NCI-H146 treated with DMSO at 0.1 percent for 48 hours (cell line): Measurements from ENCODE around the gene PRIMPOL.
A peak's percentile ranks its signal among the peaks of the same experiment; 100 is the strongest.
"Not testable (repeated sequence)": the region's sequence is repeated elsewhere in the genome, so short reads cannot be mapped to it uniquely, and the experiment has no call there.

ENCODE experiments used
- DNase-seq: peaks from one replicate; lab custom pipeline; 2025; ENCODE audit not compliant: unreplicated experiment; lab: John Stamatoyannopoulos, UW

Gene PRIMPOL

DNA sequence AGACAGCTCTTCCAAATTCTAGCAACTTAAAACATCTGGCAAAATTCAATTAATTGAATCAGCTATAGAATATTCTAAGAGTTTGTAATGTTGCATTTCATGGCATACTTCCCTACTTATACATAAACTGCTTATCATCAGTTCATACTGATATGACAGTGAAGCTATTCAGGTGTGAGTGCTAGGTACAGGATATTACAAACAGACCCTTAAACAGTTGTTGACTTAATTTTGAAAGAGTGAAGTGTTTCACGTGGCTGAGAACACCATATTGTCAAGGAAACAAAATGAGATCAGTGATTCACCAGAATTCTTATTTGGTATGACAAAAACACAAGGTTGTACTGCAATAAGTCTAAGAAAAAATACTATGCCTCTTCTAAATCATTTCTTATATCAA lies 56.9 kb downstream of the PRIMPOL start:
- no peak for DNase-seq

DNA sequence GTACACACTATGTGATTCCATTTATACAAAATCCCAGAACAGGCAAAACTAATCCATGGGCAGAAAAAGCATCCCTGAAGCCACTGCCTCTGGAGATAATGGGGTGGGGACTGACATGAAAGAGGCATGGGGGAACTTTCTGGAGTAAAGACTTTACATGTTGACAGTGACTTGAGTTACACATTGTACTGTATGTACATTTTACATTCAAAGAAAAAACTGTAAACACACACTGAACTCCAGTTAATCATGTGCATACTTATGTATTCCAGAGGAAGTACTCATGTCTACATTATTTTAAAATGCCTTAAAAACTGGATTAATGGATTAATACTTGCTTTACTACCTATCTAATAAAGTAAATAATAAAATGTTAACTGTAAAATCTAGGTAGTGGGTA lies 62.8 kb downstream of the PRIMPOL start:
- no peak for DNase-seq

DNA sequence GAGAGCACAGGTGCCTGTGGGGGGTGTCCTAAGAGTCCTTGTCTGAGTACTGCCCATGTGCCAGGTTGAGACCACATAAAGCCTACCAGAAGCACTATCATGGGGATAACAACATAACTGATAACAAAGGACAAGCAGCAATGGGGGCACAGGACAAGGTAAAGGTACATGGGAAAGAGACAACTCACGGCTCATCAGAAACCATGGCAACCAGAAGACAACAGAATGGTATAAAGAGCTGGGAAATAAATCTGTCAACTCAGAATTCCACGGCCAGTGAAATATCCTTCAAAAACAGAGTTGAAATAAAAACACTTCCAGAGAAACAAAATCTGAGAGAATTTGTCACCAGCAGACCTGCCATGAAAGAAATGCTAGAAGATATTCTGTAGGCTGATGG lies 64.3 kb downstream of the PRIMPOL start:
- no peak for DNase-seq

DNA sequence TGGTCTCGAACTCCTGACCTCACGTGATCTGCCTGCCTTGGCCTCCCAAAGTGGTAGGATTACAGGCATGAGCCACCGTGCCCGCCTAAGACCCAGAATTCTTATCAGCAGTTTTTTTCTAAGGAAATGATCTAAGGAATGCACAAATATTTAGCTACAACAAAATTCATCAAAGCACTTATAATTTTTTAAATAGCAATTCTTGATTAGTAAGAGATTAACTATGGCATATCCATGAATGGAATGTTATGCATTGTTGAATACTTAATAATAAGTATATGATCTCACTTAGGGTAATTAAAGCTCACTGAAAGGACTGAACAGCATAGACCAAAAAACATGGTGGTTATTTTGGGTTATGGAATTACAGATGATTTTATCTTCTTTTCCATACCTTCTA lies 66.0 kb downstream of the PRIMPOL start:
- DNase-seq: no peak

DNA sequence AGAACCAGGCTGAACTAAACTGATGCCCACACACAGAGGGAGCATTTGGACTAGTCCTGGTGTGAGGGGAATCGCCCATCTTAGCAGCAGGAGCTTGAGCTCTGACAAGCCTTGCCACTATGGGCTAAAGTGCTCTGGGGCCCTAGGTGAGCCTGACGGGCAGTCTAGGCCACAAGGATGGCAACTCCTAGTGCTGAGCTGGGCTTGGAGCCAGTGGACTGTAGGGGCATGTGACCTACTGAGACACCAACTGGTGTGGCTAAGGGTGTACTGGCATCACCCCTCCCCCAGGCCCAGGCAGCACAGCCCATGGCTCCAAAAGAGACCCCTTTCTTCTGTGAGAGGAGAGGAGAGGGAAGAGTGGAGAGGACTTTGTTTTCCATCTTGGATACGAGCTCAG lies 69.9 kb downstream of the PRIMPOL start:
- no peak for DNase-seq

DNA sequence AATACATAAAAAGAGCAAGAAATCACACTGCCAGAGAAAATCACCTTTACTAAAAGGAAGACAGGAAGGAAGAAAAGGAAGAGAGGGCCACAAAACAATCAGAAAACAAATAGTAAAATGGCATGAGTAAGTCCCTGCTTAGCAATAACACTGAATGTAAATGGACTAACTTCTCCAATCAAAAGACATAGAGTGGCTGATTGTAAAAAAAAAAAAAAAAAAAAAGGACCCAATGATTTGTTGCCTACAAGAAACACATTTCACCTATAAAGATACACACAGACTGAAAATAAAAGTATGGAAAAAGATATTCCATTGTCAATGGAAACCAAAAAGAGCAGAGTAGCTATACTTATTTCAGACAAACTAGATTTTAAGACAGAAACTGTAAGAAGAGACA lies 71.7 kb downstream of the PRIMPOL start:
- no peak for DNase-seq

DNA sequence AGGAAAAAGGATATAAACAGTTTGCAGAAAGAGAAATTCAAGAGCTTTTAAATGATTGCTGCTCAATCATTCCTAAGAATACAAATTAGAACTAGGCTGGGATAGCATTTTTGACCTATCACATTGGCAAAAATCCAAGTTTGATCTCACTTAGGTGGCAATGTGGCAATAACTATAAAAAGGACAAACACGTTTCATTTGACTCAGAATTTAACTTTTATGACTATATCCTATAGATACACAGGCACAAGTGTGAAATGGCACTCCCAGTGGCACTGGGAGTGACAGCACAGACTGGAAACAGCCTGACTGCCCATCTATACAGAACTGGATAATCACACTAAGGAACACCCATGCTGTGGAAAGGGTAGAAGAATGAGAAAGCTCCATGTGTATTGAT lies 73.3 kb downstream of the PRIMPOL start:
- no peak for DNase-seq

DNA sequence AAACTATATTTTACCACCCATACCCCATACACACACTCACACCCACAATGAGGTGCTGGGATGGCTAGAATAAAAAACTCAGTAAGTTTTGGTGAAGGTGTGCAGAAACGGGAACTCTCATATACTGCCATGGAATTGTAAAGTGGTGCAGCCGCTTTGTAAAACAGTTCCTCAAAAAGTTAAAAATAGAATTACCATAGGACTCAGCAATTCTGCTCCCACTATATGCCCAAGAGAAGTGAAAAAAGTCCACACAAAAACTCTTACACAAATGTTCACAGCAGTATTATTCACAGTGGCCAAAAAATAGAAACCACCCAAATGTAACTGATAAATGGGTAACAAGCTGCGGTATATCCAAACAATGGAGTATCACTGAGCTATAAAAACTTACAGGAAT lies 77.9 kb downstream of the PRIMPOL start:
- no peak for DNase-seq

DNA sequence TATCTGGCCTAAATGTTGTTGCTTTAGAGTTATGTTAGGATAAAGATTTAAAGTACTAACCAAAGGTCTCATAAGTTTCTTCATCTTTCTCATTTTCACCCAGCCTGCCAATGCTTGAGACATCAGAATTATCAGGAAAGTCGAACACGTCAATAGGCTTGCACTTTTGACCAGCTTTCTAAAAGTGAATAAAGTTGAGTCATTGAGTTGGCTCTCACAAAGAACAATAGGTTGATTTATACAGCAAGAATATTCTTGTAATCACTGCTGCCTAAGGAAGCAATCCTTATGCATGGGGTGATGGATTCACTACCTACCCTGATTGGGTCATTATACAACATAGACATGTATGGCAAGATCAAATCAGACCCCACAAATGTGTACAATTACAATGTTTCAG lies 79.3 kb downstream of the PRIMPOL start:
- no peak for DNase-seq

DNA sequence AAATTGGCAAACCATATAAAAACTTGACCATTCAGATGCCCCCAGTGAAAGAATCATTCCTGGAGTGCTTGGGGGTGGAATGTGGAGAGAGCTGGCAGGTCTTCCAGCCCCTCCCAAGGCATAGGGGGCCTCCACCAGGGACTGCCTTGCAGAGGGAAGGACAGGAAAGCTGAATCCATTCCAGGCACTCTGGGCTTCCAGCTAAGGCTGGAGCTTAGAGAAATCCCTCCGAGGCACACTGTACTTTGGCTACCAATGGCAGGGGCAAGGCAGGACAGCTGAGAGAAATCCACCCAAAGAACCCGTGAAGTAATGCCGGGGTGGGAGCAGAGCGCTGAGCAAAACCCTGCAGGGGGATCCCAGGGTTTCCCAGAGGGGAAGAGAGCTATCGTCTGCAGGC lies 80.4 kb downstream of the PRIMPOL start:
- DNase-seq: no peak

DNA sequence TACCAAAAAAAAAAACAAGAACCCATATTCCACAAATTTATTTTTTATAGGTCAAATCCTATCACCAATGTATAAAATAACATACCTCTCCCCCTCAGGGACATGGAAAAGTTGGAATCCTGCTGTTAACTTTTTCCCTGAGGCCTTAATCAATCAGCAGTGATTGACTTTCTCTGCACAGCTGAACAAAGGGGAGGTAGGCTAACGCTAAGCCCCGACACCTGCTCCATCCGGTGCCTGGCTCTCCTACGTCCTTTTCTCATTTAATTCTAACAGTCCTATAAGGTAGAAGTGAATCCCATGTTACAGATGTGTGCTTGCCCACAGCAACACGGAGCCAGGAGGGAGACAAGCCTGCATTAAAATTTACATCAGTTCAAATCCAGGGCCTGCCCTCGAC lies 81.5 kb downstream of the PRIMPOL start:
- no peak for DNase-seq

DNA sequence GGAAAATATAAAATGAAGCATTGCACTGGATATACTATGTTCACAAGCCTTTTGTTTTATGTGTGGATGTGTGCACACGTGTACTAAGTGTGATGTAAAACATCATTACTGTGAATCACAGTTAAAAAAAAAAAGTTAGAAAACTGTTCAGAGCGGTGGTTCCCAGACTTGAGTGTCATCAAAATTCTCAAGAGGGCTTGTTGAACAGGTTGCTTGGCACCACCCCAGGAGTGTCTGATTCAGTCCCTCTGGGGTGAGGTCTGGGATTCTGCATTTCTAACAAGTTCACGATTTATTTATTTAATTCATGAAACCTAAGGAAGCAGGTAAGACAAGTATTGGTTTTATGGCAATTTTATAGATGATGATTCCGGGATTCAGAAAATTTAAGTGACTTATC lies 82.6 kb downstream of the PRIMPOL start:
- DNase-seq: no peak

DNA sequence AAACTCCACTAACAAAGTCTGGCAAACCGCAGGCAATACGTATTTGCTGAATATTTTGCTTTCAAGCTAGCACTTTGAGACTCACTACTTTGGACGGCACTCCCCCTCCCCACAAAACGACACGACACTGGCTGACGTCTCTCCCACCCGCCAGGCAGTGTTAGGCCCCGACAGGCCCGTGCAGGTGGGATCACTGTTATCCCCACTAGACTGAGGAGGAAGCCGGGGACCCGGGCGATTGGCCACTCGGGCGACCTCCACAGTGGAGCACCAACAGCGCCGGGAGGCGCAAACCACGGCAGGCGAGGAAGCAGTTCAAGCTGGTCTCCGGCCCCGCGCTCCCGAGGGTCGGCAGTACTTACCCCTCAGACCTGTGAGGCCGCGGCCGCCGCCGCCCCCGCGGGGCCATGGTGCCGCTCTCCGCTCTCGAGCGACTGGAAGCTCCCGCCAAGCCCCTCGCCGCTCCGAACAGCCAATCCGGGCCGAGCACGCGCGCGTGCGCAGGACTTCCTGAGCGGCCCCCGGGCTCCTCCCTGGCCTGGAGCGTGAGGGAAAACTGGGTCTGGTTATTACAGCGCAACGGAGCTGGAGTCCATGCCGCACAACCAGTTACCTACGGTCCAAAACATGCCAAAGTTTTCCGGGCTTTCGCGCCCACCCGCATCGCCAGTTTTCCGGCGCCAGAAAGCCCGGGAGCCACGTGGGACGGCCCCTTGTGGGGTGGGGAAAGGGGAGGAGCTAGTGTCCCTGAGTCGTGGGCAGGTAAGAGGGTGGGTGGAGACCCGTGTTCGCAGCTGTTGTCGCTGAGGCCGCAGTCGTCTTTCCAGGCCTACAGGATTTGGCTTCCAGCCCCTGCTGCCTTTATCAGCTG lies 84.4 kb downstream of the PRIMPOL start, which contains the start of gene CENPU:
CENPU (minus strand) TSS at position 443 of the 871 bp plus-strand sequence; CDS start at position 409, 34 bp downstream.
- peak; percentile 89 for DNase-seq

DNA sequence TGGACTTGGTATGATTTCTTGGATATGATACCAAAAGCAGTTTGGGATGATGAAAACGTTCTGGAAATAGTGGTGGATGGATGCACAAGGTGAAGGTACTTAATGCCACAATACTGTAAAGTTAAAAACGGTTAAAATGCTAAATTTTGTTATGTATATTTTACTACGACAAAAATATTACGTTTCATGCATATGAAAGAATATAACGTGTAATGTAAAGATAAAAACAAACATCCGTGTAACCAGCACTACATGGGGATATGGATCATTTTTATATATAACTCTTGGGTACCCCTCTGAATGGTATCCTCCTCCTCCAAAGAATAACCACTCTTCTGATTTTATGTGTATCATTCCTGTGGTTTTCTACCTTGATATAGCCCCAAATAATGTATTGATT lies 85.2 kb downstream of the PRIMPOL start:
- no peak for DNase-seq

DNA sequence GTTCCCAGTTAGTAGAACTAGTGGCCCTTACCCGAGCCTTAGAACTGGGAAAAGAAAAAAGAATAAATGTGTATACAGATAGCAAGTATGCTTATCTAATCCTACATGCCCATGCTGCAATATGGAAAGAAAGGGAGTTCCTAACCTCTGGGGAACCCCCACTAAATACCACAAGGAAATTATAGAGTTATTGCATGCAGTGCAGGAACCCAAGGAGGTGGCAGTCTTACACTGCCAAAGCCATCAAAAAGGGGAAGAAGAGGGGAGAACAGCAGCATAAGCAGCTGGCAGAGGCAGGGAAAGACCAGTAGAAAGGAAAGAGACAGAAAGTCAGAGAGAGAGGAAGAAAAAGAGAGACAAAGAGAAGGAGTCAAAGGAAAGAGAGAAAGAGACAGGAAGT lies 90.0 kb downstream of the PRIMPOL start:
- not testable (repeated sequence) for DNase-seq

DNA sequence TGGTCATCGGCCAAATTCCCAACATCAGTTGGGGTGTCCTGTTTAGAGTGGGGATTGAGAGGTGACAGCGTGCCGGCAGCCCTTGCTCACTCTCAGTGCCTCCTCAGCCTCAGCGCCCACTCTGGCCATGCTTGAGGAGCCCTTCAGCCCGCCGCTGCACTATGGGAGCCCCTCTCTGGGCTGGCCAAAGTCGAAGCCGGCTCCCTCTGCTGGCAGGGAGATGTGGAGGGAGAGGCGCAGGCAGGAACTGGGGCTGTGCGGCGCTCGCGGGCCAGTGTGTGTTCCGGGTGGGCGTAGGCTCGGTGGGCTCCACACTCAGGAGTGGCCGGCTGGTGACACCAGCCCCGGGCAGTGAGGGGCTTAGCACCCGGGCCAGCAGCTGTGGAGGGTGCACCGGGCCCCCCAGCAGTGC lies 91.4 kb downstream of the PRIMPOL start:
- no peak for DNase-seq

DNA sequence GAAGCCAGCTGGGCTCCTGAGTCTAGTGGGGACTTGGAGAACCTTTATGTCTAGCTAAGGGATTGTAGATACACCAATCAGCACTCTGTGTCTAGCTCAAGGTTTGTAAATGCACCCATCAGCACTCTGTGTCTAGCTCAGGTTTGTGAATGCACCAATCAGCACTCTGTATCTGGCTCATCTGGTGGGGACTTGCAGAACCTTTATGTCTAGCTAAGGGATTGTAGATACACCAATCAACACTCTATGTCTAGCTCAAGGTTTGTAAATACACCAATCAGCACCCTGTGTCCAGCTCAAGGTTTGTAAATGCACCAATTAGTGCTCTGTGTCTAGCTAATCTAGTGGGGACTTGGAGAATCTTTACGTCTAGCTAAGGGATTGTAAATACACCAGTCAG lies 92.1 kb downstream of the PRIMPOL start:
- DNase-seq: not testable (repeated sequence)

DNA sequence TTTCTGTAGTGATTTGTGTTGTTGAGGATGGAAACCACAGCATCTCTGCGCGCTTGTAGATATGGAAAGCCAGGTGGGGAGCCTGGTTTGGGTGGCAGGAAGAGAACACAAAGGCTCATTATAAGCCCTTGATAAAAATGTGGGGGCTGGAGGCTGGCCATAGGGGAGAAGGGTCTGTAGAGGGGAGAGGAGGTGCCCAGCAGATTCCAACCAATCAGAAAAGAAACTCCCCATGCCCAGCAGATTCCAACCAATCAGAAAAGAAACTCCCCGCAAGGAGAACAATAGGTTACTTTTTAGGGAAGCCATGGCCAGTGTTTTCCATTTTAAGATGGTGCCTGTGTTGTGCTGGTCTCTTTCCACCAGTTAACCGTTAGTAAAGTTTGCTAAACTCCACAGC lies 94.1 kb downstream of the PRIMPOL start:
- no peak for DNase-seq

DNA sequence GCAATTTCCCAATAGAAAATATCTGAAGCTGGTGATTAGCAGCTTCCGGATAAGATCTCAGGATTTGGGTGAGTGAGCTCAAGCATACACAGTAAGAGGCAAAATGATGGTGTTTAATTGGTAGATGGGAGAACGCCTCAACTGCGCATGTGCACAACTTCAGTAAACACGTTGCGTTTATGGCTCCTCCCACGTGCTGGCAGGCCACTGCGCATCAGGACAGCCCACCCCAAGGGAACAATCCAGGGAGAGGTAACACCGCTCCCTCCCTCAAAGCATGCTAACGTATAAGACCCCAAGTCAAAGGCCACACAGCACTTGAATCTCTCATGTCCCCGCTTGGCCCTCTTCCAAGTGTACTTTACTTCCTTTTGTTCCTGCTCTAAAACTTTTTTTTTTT lies 94.7 kb downstream of the PRIMPOL start:
- DNase-seq: no peak
